ENCODE results near the gene FBXW5.

Gene FBXW5

GRCh38 chr9:136936645-136937170 lies 7.8 kb downstream of the FBXW5 start:
- DNase-seq (ENCODE audit: low read depth in 2 of 2): no peak

GRCh38 chr9:136935651-136936050 lies 8.9 kb downstream of the FBXW5 start:
- no peak for DNase-seq (ENCODE audit: low read depth in 2 of 2)

GRCh38 chr9:136934277-136934676 lies 10.3 kb downstream of the FBXW5 start:
- no peak for DNase-seq (ENCODE audit: low read depth in 2 of 2)

- DNase-seq (ENCODE audit: low read depth in 2 of 2): no peak
Measured at GRCh38 chr9:136931611-136932130, 12.9 kb downstream of the FBXW5 start.

GRCh38 chr9:136930014-136930413 lies 14.5 kb downstream of the FBXW5 start:
- no peak for DNase-seq (ENCODE audit: low read depth in 2 of 2)

- DNase-seq (ENCODE audit: low read depth in 2 of 2): no peak
Measured at GRCh38 chr9:136928591-136928990, 15.9 kb downstream of the FBXW5 start.

GRCh38 chr9:136927343-136928271 lies 16.9 kb downstream of the FBXW5 start:
- DNase-seq (ENCODE audit: low read depth in 2 of 2): no peak

GRCh38 chr9:136926749-136927148 lies 17.8 kb downstream of the FBXW5 start:
- DNase-seq (ENCODE audit: low read depth in 2 of 2): no peak

- no peak for DNase-seq (ENCODE audit: low read depth in 2 of 2)
Measured at GRCh38 chr9:136926154-136926704, 18.3 kb downstream of the FBXW5 start.

GRCh38 chr9:136925414-136926153 lies 19.0 kb downstream of the FBXW5 start:
- no peak for DNase-seq (ENCODE audit: low read depth in 2 of 2)

- no peak for DNase-seq (ENCODE audit: low read depth in 2 of 2)
Measured at GRCh38 chr9:136923881-136924280, 20.7 kb downstream of the FBXW5 start.

GRCh38 chr9:136922540-136922939 lies 22.0 kb downstream of the FBXW5 start:
- DNase-seq (ENCODE audit: low read depth in 2 of 2): no peak

GRCh38 chr9:136921718-136922117 lies 22.8 kb downstream of the FBXW5 start:
- no peak for DNase-seq (ENCODE audit: low read depth in 2 of 2)

GRCh38 chr9:136921307-136921706 lies 23.2 kb downstream of the FBXW5 start:
- DNase-seq (ENCODE audit: low read depth in 2 of 2): no peak

GRCh38 chr9:136920734-136921231 lies 23.8 kb downstream of the FBXW5 start:
- no peak for DNase-seq (ENCODE audit: low read depth in 2 of 2)

- DNase-seq (ENCODE audit: low read depth in 2 of 2): no peak
Measured at GRCh38 chr9:136920069-136920468, 24.5 kb downstream of the FBXW5 start.

GRCh38 chr9:136917902-136918301 lies 26.6 kb downstream of the FBXW5 start:
- DNase-seq (ENCODE audit: low read depth in 2 of 2): no peak

- DNase-seq (ENCODE audit: low read depth in 2 of 2): no peak
Measured at GRCh38 chr9:136916330-136917184, 28.0 kb downstream of the FBXW5 start.

GRCh38 chr9:136915632-136916329 lies 28.8 kb downstream of the FBXW5 start:
- no peak for DNase-seq (ENCODE audit: low read depth in 2 of 2)

GRCh38 chr9:136913701-136914438 lies 30.7 kb downstream of the FBXW5 start:
- DNase-seq (ENCODE audit: low read depth in 2 of 2): no peak

Data from stimulated activated CD4-positive, alpha-beta T cell treated with anti-CD3 and anti-CD28 coated beads, Interleukin-1b, Interleukin-23, amount 100 ng/mL, for 4 hours (primary cell).